DND-41 (cell line): Measurements from ENCODE around the gene GABBR2.

Source experiments
- ATAC-seq: fragments of 200-7000 bp; cut with Tn5 transposase; 3 replicates; pipeline ENCODE4 v1.9.1; 2021; ENCODE audit warnings: low read depth; ENCODE audit not compliant: insufficient read depth
- DNase-seq: peaks from one replicate; pipeline ENCODE4 v3.0.0-alpha.2; 2020
- H2AFZ ChIP-seq: 2 replicates; pipeline ENCODE4 v1.6.0; 2012; ENCODE audit warnings: low read depth, low read length
- H3K27ac ChIP-seq: 2 replicates; pipeline ENCODE4 v1.5.1; 2012; ENCODE audit warnings: low read length, inconsistent platforms
- H3K27me3 ChIP-seq: fragments of 200-600 bp; sonication (generic); 2 replicates; pipeline ENCODE4 v1.6.0; 2012; ENCODE audit warnings: low read length, mild to moderate bottlenecking, inconsistent platforms; ENCODE audit not compliant: insufficient read depth, poor library complexity
- H3K36me3 ChIP-seq: 2 replicates; pipeline ENCODE4 v1.5.1; 2012; ENCODE audit warnings: low read length, inconsistent platforms; ENCODE audit not compliant: insufficient read depth
- H3K4me1 ChIP-seq: 2 replicates; pipeline ENCODE4 v1.5.1; 2012; ENCODE audit warnings: mild to moderate bottlenecking, low read length; ENCODE audit not compliant: insufficient read depth
- H3K4me2 ChIP-seq: 2 replicates; pipeline ENCODE4 v1.6.0; 2012; ENCODE audit warnings: mild to moderate bottlenecking, moderate library complexity, low read length, inconsistent platforms; ENCODE audit not compliant: insufficient read depth
- H3K4me3 ChIP-seq, 2 experiments: fragments of 200-600 bp in 1 of 2; shearing (Covaris generic) in 1 of 2; 2 replicates each; pipeline ENCODE4 v1.5.1; 2012 to 2016; ENCODE audit warnings: inconsistent platforms in 2 of 2, low read length in 2 of 2, mild to moderate bottlenecking in 2 of 2, low read depth in 1 of 2, moderate library complexity in 1 of 2
- H3K79me2 ChIP-seq: 2 replicates; pipeline ENCODE4 v1.6.0; 2012; ENCODE audit warnings: low read length, inconsistent platforms; ENCODE audit not compliant: insufficient read depth
- H3K9ac ChIP-seq: 2 replicates; pipeline ENCODE4 v1.6.0; 2012; ENCODE audit warnings: low read depth, mild to moderate bottlenecking, inconsistent platforms, low read length, moderate library complexity
- H3K9me3 ChIP-seq: 2 replicates; pipeline ENCODE4 v1.5.1; 2012; ENCODE audit warnings: low read length, moderate library complexity, mild to moderate bottlenecking, inconsistent platforms; ENCODE audit not compliant: insufficient read depth, severe bottlenecking
- H4K20me1 ChIP-seq: 2 replicates; pipeline ENCODE4 v1.6.0; 2012; ENCODE audit warnings: low read length; ENCODE audit not compliant: insufficient read depth
- CTCF ChIP-seq: IDR thresholded peaks from 2 replicates; pipeline ENCODE4 v1.5.1; 2012; ENCODE audit warnings: borderline replicate concordance, low read length, moderate library complexity, mild to moderate bottlenecking; ENCODE audit not compliant: poor library complexity, severe bottlenecking; ENCODE audit errors: extremely low read depth
- EZH2 ChIP-seq: IDR thresholded peaks from 3 replicates; pipeline ENCODE4 v1.6.1; 2012; ENCODE audit warnings: borderline replicate concordance, low read depth, mild to moderate bottlenecking, moderate library complexity, low read length, inconsistent platforms; ENCODE audit not compliant: severe bottlenecking

GABBR2 gene

GRCh38 chr9:98450496-98450895 is 258.2 kb downstream of the GABBR2 start:
- Histone ChIP-seq H4K20me1 (no peaks in the 10 kb centered on the region), H3K27ac (no peak overlapping the region), H3K4me2 (no peak overlapping the region), H3K4me3 (no peak overlapping the region), H2AFZ (no peak overlapping the region), H3K27me3 (peaks cover 5% of the 10 kb centered on the region), H3K36me3 (no peaks in the 10 kb centered on the region), H3K4me1 (no peaks in the 10 kb centered on the region), H3K9ac (no peak overlapping the region), H3K9me3 (no peaks in the 10 kb centered on the region), H3K79me2 (no peaks in the 10 kb centered on the region)
- ATAC-seq: no peak
- TF ChIP-seq CTCF (no peak), EZH2 (no peak)
- DNase-seq: no peak

GRCh38 chr9:98449871-98450270 is 258.9 kb downstream of the GABBR2 start:
- H3K4me3 ChIP-seq: no peak overlapping the region
- H3K4me1 ChIP-seq: no peaks in the 10 kb centered on the region
- TF ChIP-seq EZH2 (no peak), CTCF (no peak)
- no peak overlapping the region for H2AFZ ChIP-seq
- H3K4me2 ChIP-seq: no peak overlapping the region
- no peak overlapping the region for H3K9ac ChIP-seq
- DNase-seq: no peak
- H3K36me3 ChIP-seq: no peaks in the 10 kb centered on the region
- H4K20me1 ChIP-seq: no peaks in the 10 kb centered on the region
- no peak for ATAC-seq
- no peaks in the 10 kb centered on the region for H3K9me3 ChIP-seq
- no peaks in the 10 kb centered on the region for H3K79me2 ChIP-seq
- peaks cover 7% of the 10 kb centered on the region for H3K27me3 ChIP-seq
- H3K27ac ChIP-seq: no peak overlapping the region

GRCh38 chr9:98445576-98445975 is 263.2 kb downstream of the GABBR2 start:
- H3K9ac ChIP-seq: no peak overlapping the region
- H2AFZ ChIP-seq: no peak overlapping the region
- no peaks in the 10 kb centered on the region for H3K36me3 ChIP-seq
- peaks cover 10% of the 10 kb centered on the region for H3K27me3 ChIP-seq
- H3K4me1 ChIP-seq: no peaks in the 10 kb centered on the region
- no peak for DNase-seq
- no peaks in the 10 kb centered on the region for H3K79me2 ChIP-seq
- H3K4me3 ChIP-seq: no peak overlapping the region
- H3K4me2 ChIP-seq: no peak overlapping the region
- no peaks in the 10 kb centered on the region for H4K20me1 ChIP-seq
- no peaks in the 10 kb centered on the region for H3K9me3 ChIP-seq
- H3K27ac ChIP-seq: no peak overlapping the region
- ATAC-seq: no peak
- TF ChIP-seq EZH2 (no peak), CTCF (no peak)

- no peak overlapping the region for H3K9ac ChIP-seq
- no peak overlapping the region for H3K27ac ChIP-seq
- H3K4me2 ChIP-seq: no peak overlapping the region
- no peak overlapping the region for H2AFZ ChIP-seq
- TF ChIP-seq CTCF: no peak
- TF ChIP-seq EZH2: no peak
- ATAC-seq (no peak), DNase-seq (no peak)
- no peaks in the 10 kb centered on the region for H3K4me1 ChIP-seq
- H4K20me1 ChIP-seq: no peaks in the 10 kb centered on the region
- H3K79me2 ChIP-seq: no peaks in the 10 kb centered on the region
- H3K36me3 ChIP-seq: no peaks in the 10 kb centered on the region
- no peaks in the 10 kb centered on the region for H3K9me3 ChIP-seq
- H3K27me3 ChIP-seq: peaks cover 15% of the 10 kb centered on the region
- H3K4me3 ChIP-seq: no peak overlapping the region
These were observed 264.1 kb downstream of the GABBR2 start for GRCh38 chr9:98444601-98445000.
